GM23248 (cell line): ENCODE measurements around the gene SCNN1A.

ENCODE experiments used
- EZH2 ChIP-seq: fragments of 200-600 bp; sonication (generic); IDR thresholded peaks from 2 replicates; pipeline ENCODE4 v1.6.1; 2018; ENCODE audit warnings: antibody characterized with exemption, mild to moderate bottlenecking; ENCODE audit not compliant: insufficient read depth, poor library complexity, severe bottlenecking
- EZH2phosphoT487 ChIP-seq: fragments of 200-600 bp; sonication (generic); IDR thresholded peaks from 2 replicates; pipeline ENCODE4 v1.6.1; 2018; ENCODE audit warnings: antibody characterized with exemption, moderate library complexity, mild to moderate bottlenecking, low read depth; ENCODE audit not compliant: insufficient read depth

GRCh38 chr12:6362403-6362802, 13.0 kb downstream of the SCNN1A start:
- TF ChIP-seq EZH2phosphoT487, result no peak
- TF ChIP-seq EZH2, result no peak
